AG04450 (cell line): ENCODE data around the gene ZNF367. TPM values are rescaled to one million over a fixed set of nuclear protein-coding genes. Genes with fewer than 3 reads are reported as not detected.

Experiments
- CTCF ChIA-PET: fragments of 300-600, 350-600 bp; formaldehyde crosslinking; extraction: SDS; loops from one replicate; lab custom pipeline; 2022; ENCODE audit warnings: antibody characterized with exemption, inconsistent platforms; lab: Charles Lee
- POLR2A ChIA-PET: fragments of 350-600 bp; formaldehyde crosslinking; extraction: SDS; loops from one replicate; lab custom pipeline; 2021; ENCODE audit warnings: antibody characterized with exemption, inconsistent platforms; lab: Yijun Ruan, JAX
- DNase-seq: peaks from one replicate; pipeline ENCODE4 v3.0.0-alpha.2; 2011; ENCODE audit warnings: low read depth, low spot score
- H3K27ac ChIP-seq: one replicate; pipeline ENCODE4 v1.5.1; 2012; ENCODE audit warnings: low read depth, low read length, control low read depth
- H3K27me3 ChIP-seq: one replicate; pipeline ENCODE4 v1.6.0; 2012; ENCODE audit warnings: low read length; ENCODE audit not compliant: control insufficient read depth, insufficient read depth
- H3K4me3 ChIP-seq: 2 replicates; pipeline ENCODE4 v1.5.1; 2011; ENCODE audit warnings: mild to moderate bottlenecking, low read depth, low read length, control low read depth
- H3K9me3 ChIP-seq: 2 replicates; pipeline ENCODE4 v1.5.1; 2012; ENCODE audit warnings: low read length; ENCODE audit not compliant: control insufficient read depth, insufficient read depth
- CTCF ChIP-seq: IDR thresholded peaks from 2 replicates; pipeline ENCODE4 v1.5.1; 2011; ENCODE audit warnings: low read depth, low read length, control low read depth, inconsistent platforms
- polyA plus RNA-seq: library from polyadenylated mRNA; depleted of rRNA; stranded (reverse); fragments of >200 nt; gene quantifications from 2 replicates; pipeline ENCODE4 v1.2.3, GENCODE V29; 2011

The ZNF367 gene
- polyA plus RNA-seq, 1 experiment, result 0.60 TPM

DNA sequence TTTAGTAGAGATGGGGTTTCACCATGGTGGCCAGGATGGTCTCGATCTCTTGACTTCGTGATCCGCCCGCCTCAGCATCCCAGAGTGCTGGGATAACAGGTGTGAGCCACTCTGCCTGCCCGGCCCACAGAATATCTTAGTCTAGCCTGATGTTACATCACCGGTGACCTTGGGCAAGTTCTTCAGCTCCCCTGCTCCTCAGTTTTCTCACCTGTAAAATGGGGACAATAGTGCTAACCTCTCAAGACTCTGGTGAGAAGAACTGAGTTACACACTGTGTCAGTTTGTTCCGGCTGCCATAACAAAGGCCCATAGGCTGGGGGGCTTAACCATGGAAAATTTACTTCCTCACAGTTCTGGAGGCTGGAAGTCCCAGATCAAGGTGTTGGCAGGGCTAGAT lies 19.3 kb upstream of the ZNF367 start:
- POLR2A ChIA-PET, result interaction anchor here (0.7 kb wide), 1 partner anchor 16 kb away, joined by 3 read pairs; no protein-coding TSS in a partner anchor
- Histone ChIP-seq H3K27me3 (no peaks in the 10 kb centered on the region), H3K27ac (no peak overlapping the region), H3K4me3 (no peak overlapping the region), H3K9me3 (no peaks in the 10 kb centered on the region)
- TF ChIP-seq CTCF, result no peak
- DNase-seq, result no peak
- CTCF ChIA-PET, result no interaction called here

DNA sequence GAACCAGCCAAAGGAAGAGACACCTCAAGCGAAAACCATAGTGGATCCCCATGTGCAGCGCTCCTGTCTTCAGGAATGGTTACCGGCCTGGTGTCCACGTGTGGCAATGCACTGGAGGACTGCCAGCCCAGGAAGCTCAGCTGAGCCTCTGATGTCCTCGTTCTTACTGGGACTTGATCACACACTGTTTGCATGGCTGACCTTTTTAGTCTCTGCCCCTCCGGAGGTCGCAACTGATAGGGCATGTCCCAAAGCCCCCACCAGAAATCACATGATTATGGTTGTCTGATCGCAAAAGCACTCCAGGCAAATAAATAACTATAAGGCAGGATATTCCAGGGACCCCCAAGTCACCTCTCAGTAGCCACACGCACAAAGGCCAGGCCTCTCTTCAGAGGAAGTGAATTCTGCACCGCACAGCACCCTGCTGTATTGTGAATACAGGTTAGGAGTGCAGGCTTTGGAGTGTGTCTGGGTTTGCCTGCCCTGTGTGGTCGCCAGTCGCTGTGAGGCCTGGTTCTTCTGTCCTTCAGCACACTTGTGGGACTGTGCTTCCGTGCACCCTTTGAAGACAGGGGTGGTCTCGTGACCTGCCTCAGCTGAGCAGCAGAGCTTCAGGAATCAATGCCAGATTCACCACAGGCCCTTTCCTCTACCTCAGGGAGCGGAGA lies 18.4 kb upstream of the ZNF367 start:
- Histone ChIP-seq H3K27ac (no peak overlapping the region), H3K27me3 (no peaks in the 10 kb centered on the region), H3K9me3 (no peaks in the 10 kb centered on the region), H3K4me3 (no peak overlapping the region)
- TF ChIP-seq CTCF, result no peak
- CTCF ChIA-PET, result no interaction called here
- POLR2A ChIA-PET, result no interaction called here
- no peak for DNase-seq

DNA sequence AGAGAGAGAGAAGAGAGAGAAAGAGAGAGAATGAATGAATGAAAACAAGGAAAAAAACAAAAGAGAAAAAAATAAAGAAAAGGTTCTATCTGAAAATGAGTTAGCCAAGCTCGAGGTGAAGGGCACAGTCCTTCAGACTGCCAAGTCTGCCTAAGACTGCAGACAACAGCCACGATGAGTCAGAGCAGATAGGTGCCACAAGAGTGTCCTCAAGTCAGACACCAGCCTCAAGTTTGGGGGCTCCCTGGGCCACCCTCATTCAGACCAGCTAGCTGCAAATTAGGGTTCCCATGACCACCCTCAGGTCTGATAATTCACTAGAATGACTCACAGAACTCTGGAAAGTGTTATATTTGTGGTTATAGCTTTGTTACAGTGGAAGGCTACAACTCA lies 17.9 kb upstream of the ZNF367 start:
- Histone ChIP-seq H3K4me3 (no peak overlapping the region), H3K27ac (no peak overlapping the region), H3K9me3 (no peaks in the 10 kb centered on the region), H3K27me3 (no peaks in the 10 kb centered on the region)
- TF ChIP-seq CTCF, result no peak
- ChIA-PET CTCF (interaction anchor here (2.1 kb wide), 1 partner anchor 231 kb away, joined by 6 read pairs; no protein-coding TSS in a partner anchor), POLR2A (no interaction called here)
- no peak for DNase-seq

DNA sequence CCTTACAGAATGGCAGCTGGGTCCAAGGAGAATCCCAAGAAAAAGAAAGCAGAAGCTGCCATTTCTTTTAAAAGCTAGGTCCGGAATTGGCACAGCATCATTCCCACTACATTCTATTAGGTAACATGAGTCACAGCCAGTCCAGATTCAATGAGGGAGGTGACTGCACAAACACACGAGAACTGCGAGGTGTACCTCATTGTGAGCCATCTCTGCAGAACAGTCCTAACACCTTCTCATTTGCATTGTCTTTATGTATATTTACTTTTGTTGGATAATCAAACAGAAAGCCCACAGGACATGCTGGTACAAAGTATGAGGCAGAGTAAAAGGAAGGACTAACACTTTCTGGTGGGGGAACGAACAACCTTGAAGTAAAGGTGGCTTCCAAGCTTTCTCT lies 17.2 kb upstream of the ZNF367 start:
- no peak for TF ChIP-seq CTCF
- POLR2A ChIA-PET, result no interaction called here
- no peaks in the 10 kb centered on the region for H3K27me3 ChIP-seq
- H3K4me3 ChIP-seq, result no peak overlapping the region
- H3K27ac ChIP-seq, result no peak overlapping the region
- DNase-seq, result no peak
- CTCF ChIA-PET, result interaction anchor here (1.1 to 2.1 kb wide), 2 partner anchors 8 to 232 kb away, joined by 5 to 6 read pairs; no protein-coding TSS in a partner anchor
- H3K9me3 ChIP-seq, result no peaks in the 10 kb centered on the region

- no peak for DNase-seq
- no peaks in the 10 kb centered on the region for H3K9me3 ChIP-seq
- H3K4me3 ChIP-seq, result no peak overlapping the region
- no peak overlapping the region for H3K27ac ChIP-seq
- no peak for TF ChIP-seq CTCF
- ChIA-PET CTCF (no interaction called here), POLR2A (no interaction called here)
- H3K27me3 ChIP-seq, result no peaks in the 10 kb centered on the region
Measured at GRCh38 chr9:96430377-96430776, 12.2 kb upstream of the ZNF367 start.
